ENCODE measurements around the gene KCNV2. TPM values are rescaled to one million over a fixed set of nuclear protein-coding genes. Genes with fewer than 3 reads are reported as not detected.

Gene KCNV2
- total RNA-seq, 1 donor from 2014 or later = not detected

GRCh38 chr9:2758162-2758897 lies 41.0 kb downstream of the KCNV2 start:
- DNase-seq (ENCODE audit: low spot score in 2 of 2, unreplicated experiment in 2 of 2) = no peak
- Mint-ChIP-seq H3K4me3 (no peak overlapping the region), H3K4me1 (no peaks in the 10 kb centered on the region), H3K27me3 (ENCODE audit: low read depth) (no peaks in the 10 kb centered on the region), H3K9me3 (peaks cover 13% of the 10 kb centered on the region), H3K27ac (no peak overlapping the region), H3K36me3 (peaks cover 13% of the 10 kb centered on the region)
- TF ChIP-seq CTCF (IDR thresholded peaks at IDR 0.05; ENCODE audit: unreplicated experiment) = no peak

- no peak for TF ChIP-seq CTCF (IDR thresholded peaks at IDR 0.05; ENCODE audit: unreplicated experiment)
- no peak overlapping the region for H3K27ac Mint-ChIP-seq
- H3K36me3 Mint-ChIP-seq = peaks cover 6% of the 10 kb centered on the region
- peaks cover 6% of the 10 kb centered on the region for H3K9me3 Mint-ChIP-seq
- no peaks in the 10 kb centered on the region for H3K27me3 Mint-ChIP-seq (ENCODE audit: low read depth)
- H3K4me1 Mint-ChIP-seq = no peaks in the 10 kb centered on the region
- no peak overlapping the region for H3K4me3 Mint-ChIP-seq
- DNase-seq (ENCODE audit: low spot score in 2 of 2, unreplicated experiment in 2 of 2) = no peak
Observed at GRCh38 chr9:2758898-2759510, 41.7 kb downstream of the KCNV2 start.

- H3K36me3 Mint-ChIP-seq = peaks cover 5% of the 10 kb centered on the region
- H3K4me1 Mint-ChIP-seq = peaks cover 8% of the 10 kb centered on the region
- no peak overlapping the region for H3K27ac Mint-ChIP-seq
- no peak for DNase-seq (ENCODE audit: low spot score in 2 of 2, unreplicated experiment in 2 of 2)
- no peaks in the 10 kb centered on the region for H3K27me3 Mint-ChIP-seq (ENCODE audit: low read depth)
- no peaks in the 10 kb centered on the region for H3K9me3 Mint-ChIP-seq
- no peak for TF ChIP-seq CTCF (IDR thresholded peaks at IDR 0.05; ENCODE audit: unreplicated experiment)
- H3K4me3 Mint-ChIP-seq = no peak overlapping the region
Observed at GRCh38 chr9:2761424-2761823, 44.1 kb downstream of the KCNV2 start.

- Mint-ChIP-seq H3K4me1 (peaks cover 8% of the 10 kb centered on the region), H3K27me3 (ENCODE audit: low read depth) (no peaks in the 10 kb centered on the region), H3K36me3 (peaks cover 15% of the 10 kb centered on the region)
Observed at GRCh38 chr9:2764353-2764752, 47.0 kb downstream of the KCNV2 start.

GRCh38 chr9:2765250-2765880 lies 48.1 kb downstream of the KCNV2 start:
- Mint-ChIP-seq H3K27ac (peak overlapping the region; percentile 80), H3K36me3 (peaks cover 16% of the 10 kb centered on the region), H3K4me1 (peaks cover 8% of the 10 kb centered on the region), H3K27me3 (ENCODE audit: low read depth) (no peaks in the 10 kb centered on the region), H3K9me3 (no peaks in the 10 kb centered on the region), H3K4me3 (no peak overlapping the region)
- no peak for TF ChIP-seq CTCF (IDR thresholded peaks at IDR 0.05; ENCODE audit: unreplicated experiment)
- DNase-seq (ENCODE audit: low spot score in 2 of 2, unreplicated experiment in 2 of 2) = no peak

More at GRCh38 chr9:2764353-2764752, 47.0 kb downstream of the KCNV2 start:
- no peak for TF ChIP-seq CTCF (IDR thresholded peaks at IDR 0.05; ENCODE audit: unreplicated experiment)
- DNase-seq (ENCODE audit: low spot score in 2 of 2, unreplicated experiment in 2 of 2) = no peak
- Mint-ChIP-seq H3K4me3 (no peak overlapping the region), H3K27ac (no peak overlapping the region), H3K9me3 (no peaks in the 10 kb centered on the region)

Data from mesothelial cell of epicardium (in vitro differentiated cells).